Cardiac atrium fibroblast (primary cell): ENCODE results near the gene CAV3. TPM values are rescaled to one million over a fixed set of nuclear protein-coding genes. Genes with fewer than 3 reads are reported as not detected.

Experiments
- total RNA-seq: library from RNA; depleted of rRNA; stranded (reverse); fragments of >200 nt; gene quantifications from 2 replicates; pipeline ENCODE4 v1.2.3, GENCODE V29; 2015

Gene CAV3
- total RNA-seq: not detected in 2 replicates

GRCh38 chr3:8733332-8734094 lies at the start of gene CAV3:
CAV3 (plus strand) TSS chr3:8733802; CDS start chr3:8733877, 75 bp downstream.

GRCh38 chr3:8769088-8769822 lies 35.7 kb downstream of the CAV3 start, which contains the start of gene OXTR:
OXTR (minus strand) TSS chr3:8769613; CDS start chr3:8768187, 1,426 bp downstream.

Other genes starting within 250 kb of the CAV3 start
- gene LMCD1, start 232.0 kb upstream of the CAV3 start, total RNA-seq: 81.0 and 108 TPM in 2 replicates
- not detected in 2 replicates for gene SSUH2, start 89.0 kb upstream of the CAV3 start, total RNA-seq
- 2.3 and 2.5 TPM in 2 replicates for gene OXTR, start 35.8 kb downstream of the CAV3 start, total RNA-seq
- gene RAD18, start 229.7 kb downstream of the CAV3 start, total RNA-seq: 3.6 and 7.9 TPM in 2 replicates